Astrocyte (in vitro differentiated cells and primary cell): ENCODE measurements around the gene GGTA1.

Source experiments
- EZH2 ChIP-seq: IDR thresholded peaks from 2 replicates; pipeline ENCODE4 v1.6.1; 2012; ENCODE audit warnings: mild to moderate bottlenecking, low read length, inconsistent platforms; ENCODE audit not compliant: insufficient read depth
- TF ChIP-seq, protein P1 (sequence below): IDR thresholded peaks from 2 replicates; pipeline ENCODE4 v1.5.1; 2011; ENCODE audit warnings: low read depth, mild to moderate bottlenecking, inconsistent platforms, low read length, moderate library complexity; ENCODE audit not compliant: insufficient read depth

- peak; percentile 1 for TF ChIP-seq EZH2
- TF ChIP-seq, protein P1, sequence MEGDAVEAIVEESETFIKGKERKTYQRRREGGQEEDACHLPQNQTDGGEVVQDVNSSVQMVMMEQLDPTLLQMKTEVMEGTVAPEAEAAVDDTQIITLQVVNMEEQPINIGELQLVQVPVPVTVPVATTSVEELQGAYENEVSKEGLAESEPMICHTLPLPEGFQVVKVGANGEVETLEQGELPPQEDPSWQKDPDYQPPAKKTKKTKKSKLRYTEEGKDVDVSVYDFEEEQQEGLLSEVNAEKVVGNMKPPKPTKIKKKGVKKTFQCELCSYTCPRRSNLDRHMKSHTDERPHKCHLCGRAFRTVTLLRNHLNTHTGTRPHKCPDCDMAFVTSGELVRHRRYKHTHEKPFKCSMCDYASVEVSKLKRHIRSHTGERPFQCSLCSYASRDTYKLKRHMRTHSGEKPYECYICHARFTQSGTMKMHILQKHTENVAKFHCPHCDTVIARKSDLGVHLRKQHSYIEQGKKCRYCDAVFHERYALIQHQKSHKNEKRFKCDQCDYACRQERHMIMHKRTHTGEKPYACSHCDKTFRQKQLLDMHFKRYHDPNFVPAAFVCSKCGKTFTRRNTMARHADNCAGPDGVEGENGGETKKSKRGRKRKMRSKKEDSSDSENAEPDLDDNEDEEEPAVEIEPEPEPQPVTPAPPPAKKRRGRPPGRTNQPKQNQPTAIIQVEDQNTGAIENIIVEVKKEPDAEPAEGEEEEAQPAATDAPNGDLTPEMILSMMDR, result no peak
Measured at GRCh38 chr9:121499427-121500164, at the start of gene GGTA1.
